HG03575 (cell line): ENCODE data around the gene FOXD4L3.
"Not testable (repeated sequence)": the region's sequence is repeated elsewhere in the genome, so short reads cannot be mapped to it uniquely, and the experiment has no call there.

Experiments used
- ATAC-seq: cut with Tn5 transposase; IDR thresholded peaks from one replicate; pipeline ENCODE4 v1.9.1; 2021; ENCODE audit not compliant: unreplicated experiment, insufficient number of reproducible peaks, low FRiP score; ENCODE audit errors: extremely low read depth

FOXD4L3 gene

DNA sequence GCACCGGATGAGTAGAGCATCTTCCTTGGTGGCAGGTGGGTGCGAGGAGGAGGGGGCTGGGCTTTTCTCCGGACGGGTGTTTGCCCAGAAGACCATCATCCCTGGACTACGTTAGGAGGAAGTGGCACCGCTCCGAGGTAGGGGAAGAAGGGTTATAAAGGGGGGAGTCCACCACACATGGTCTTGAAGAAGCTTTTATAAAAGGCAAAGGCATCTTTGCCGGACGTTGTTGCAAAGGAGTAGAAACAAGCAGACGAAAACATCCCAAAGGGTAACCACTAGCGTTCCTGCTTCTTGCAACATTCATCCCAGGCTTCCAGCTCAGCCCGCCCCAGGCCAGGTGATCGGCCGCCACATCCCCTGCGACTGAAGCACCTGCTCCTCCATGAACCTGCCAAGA, at the start of gene FOXD4L3:
Gene FOXD4L3, plus strand, starts transcription at position 301 of the 400 bp plus-strand sequence. Its CDS starts 85 bp downstream, at position 386.
- ATAC-seq: not testable (repeated sequence)

DNA sequence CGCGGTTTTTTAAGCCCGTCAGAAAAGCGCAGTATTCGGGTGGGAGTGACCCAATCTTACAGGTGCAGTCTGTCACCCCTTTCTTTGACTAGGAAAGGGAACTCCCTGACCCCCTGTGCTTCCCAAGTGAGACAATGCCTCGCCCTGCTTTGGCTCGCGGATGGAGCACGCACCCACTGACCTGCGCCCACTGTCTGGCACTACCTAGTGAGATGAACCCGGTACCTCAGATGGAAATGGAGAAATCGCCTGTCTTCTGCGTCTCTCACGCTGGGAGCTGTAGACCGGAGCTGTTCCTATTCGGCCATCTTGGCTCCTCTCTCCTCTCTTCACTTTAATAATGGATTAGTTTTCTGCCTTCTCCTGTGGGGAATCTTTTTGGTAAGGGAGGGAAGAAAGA, 21.6 kb upstream of the FOXD4L3 start:
- ATAC-seq: not testable (repeated sequence)

GRCh38 chr9:68303771-68304170, 1.1 kb downstream of the FOXD4L3 start:
- ATAC-seq: not testable (repeated sequence)

- not testable (repeated sequence) for ATAC-seq
These were observed 1.5 kb downstream of the FOXD4L3 start for GRCh38 chr9:68304212-68304611.

DNA sequence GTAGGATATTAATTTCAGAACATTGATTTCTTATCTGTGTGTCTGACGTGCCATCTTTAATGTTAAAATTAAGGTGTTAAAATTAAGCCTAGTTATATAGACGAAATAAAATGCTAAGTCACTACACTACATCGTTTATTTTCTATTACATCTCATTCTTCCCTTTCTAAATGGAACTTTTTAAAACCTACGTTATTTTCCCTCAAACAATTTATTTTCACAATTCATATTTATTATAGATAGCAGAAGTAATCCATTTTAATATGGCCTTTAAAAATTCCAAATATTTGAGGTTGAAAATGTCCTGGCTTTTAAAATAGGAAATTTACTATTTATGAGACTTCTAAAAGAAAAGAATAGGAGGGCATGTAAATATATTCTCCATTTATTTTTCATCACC, 2.1 kb downstream of the FOXD4L3 start:
- not testable (repeated sequence) for ATAC-seq

DNA sequence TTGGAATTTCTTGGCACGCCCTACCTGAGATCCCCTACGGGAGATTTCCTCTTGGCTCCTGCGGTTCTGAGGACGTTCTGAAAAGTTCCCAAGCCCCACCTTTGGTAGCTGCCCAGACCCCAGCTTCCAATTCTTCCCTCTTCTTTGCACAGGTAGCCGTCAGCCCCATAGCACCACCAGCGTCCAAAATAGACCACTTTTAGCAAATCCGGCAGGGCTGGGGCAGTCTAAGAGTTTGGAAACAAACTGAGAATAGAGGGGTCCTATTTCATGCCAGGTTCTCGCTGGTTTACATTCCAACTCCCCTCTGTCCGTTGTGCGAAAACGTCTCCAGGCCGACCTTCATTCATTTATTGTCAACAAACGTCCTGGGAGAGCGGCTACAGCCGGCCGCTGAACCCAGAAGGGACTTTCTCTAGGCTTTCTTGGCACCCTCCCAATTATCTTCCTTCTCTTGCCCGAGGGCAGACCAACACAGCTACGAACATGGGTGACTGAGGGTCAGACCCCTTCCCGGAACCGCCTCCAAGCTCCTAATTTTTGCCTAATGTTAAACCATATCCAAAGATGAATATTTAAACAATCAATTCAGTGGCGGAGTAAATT, 3.1 kb downstream of the FOXD4L3 start:
- ATAC-seq: not testable (repeated sequence)

DNA sequence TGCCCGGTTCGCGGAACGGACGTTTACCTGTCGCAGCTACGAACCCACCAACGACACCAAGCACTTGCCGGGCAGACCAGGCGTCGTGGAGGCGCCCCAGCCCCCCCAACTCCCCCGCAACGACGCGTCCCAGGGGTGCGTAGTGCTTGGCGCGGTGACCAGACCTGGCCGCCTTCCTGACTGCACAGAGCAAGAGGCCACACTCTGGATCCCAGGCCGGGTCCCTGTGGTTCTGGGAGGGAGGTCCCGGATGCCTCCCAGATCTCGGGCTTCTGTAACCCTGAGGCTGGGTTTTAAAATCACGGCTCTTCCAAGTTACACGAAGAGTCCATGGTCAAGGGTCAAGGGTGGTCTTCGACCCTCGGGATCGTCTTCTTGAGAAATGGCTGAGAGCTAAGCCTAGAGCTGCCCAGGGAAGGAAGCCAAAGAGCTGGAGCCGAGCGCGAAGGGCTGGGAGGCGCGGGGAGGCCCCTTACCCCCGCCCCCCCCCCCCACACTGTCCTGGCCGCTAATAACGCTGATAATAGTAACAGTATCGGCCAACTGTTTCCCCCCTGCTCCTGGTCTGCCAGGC, 3.8 kb downstream of the FOXD4L3 start:
- ATAC-seq: not testable (repeated sequence)

DNA sequence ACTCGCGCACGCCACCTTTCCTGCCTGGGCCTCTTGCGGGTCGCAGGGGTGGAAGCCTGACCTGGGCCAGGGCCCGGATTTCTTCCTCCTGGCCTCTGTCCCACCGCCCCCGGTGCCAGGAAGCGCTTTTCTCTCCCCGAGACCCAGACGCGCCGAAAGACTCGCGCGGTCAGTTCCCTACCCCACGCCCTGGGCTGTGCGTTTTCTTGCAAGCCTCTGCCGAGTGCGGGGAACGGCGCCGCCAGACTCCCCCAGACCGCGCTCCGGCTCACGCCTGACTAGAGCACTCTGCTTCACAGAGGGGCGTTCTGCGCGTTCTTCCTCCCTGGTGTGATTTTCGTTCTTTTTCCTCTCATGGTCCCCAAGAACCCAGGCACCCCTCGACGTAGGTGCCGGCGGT, 4.5 kb downstream of the FOXD4L3 start:
- ATAC-seq: not testable (repeated sequence)

DNA sequence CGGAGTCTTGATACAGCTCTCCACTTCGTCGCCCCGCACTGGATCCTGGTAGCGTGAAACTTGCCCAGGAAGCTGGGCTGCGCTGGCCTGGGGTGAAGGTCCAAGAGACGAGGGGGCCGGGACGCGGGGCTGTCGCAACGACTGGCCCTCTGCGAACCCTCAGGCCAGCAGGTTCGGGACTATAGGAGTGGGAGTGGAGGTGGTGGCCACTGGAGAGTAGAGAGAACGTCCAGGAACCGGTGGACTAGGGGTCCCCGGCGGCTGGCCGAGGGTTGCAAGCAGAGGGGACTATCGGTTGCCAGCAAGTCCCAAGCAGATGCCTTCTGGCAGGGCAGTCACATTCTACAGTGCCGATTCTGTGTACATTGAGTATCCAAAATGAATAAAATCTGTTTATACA, 5.0 kb downstream of the FOXD4L3 start:
- not testable (repeated sequence) for ATAC-seq

DNA sequence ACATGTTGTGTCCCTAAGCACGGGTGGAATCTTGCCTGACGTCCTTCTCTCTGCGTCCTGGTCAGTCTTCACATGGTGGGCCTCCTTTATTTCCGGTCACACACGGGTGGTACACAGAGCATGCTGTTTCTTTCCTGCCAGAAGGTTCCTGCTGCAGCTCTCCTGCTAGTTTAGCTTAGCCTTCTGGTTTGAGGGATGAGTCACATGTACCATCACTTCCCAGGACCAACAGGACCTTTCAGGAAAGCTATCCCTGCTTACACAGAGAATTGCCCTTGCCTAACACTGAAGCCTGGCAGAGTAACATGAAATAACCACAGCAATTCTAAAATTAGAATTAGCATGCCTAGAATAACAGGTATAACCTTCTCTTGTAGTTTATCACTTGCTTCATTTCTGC, 8.5 kb downstream of the FOXD4L3 start:
- ATAC-seq: not testable (repeated sequence)

GRCh38 chr9:68318209-68318608, 15.5 kb downstream of the FOXD4L3 start:
- not testable (repeated sequence) for ATAC-seq

DNA sequence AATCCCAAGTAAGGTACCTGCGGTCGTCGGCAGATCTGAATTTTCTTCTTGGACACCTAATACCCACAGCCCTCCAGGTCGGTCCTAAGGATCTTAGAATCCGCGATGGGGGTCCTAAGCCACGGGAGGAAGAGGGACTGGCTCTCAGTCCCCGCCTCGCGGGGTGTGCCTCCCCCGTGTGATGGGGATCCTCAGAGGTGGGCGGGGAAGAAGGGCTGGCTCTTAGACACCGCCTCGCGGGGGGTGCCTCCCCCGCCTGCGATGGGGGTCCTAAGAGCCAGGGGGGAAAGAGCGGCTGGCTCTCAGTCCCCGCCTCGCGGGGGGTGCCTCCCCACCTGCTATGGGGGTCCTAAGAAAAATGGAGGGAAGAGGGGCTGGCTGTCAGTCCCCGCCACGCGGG, 21.1 kb downstream of the FOXD4L3 start:
- ATAC-seq: not testable (repeated sequence)

DNA sequence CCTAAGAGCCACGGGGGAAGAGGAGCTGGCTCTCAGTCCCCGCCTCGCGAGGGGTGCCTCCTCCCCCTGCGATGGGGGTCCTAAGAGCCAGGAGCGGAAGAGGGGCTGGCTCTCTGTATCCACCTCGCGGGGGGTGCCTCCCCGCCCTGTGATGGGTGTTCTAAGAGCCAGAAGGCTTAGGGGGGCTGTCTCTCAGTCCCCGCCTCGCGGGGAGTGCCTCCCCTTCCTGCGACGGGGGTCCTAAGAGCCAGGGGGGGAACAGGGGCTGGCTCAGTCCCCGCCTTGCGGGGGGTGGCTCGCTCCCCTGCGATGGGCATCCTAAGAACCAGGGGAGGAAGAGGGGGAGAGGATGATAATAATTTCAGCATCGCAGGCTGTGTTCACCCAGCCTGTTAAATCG, 21.9 kb downstream of the FOXD4L3 start:
- ATAC-seq: not testable (repeated sequence)

DNA sequence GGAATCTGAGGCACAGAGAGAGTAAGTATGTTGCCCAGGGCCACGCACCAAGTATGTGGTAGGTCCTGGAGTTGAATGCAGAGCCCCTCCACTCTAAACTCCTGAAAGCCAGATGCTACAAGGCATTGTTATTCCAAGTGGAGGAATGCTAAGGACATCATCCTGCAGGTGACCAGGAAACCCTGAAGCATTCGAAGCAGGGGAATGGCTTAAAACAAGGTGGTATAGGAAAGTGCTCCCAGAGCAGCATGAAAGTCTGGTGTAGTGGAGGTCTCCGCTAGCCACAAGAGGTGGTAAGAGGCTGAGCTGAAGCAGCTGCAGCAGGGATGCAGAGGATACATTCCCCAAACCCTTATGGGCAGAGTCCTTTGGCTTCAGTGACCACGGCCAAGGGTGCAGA, 26.4 kb downstream of the FOXD4L3 start:
- ATAC-seq: not testable (repeated sequence)

GRCh38 chr9:68330531-68331173, 28.0 kb downstream of the FOXD4L3 start:
- ATAC-seq: not testable (repeated sequence)

DNA sequence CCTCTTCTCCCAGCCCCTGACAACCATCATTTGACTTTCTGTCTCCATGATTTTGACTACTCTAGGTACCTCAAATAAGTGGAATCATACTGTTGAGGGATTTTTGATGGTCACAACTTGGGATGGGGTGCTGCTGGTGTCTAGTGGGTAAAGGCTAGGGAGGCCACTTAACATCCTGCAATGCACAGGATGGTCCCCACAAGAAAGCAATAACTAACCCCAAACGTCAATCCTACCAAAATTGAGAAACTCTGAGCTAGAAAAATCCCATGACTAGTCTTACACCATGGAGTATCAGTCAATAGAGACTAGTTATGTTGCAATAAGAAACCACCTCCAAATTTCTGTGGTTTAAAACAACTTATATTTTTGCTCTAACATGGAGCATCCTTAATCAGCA, 29.5 kb downstream of the FOXD4L3 start:
- ATAC-seq: not testable (repeated sequence)

GRCh38 chr9:68335935-68336334, 33.3 kb downstream of the FOXD4L3 start:
- not testable (repeated sequence) for ATAC-seq

GRCh38 chr9:68336639-68337339, 34.1 kb downstream of the FOXD4L3 start:
- not testable (repeated sequence) for ATAC-seq

DNA sequence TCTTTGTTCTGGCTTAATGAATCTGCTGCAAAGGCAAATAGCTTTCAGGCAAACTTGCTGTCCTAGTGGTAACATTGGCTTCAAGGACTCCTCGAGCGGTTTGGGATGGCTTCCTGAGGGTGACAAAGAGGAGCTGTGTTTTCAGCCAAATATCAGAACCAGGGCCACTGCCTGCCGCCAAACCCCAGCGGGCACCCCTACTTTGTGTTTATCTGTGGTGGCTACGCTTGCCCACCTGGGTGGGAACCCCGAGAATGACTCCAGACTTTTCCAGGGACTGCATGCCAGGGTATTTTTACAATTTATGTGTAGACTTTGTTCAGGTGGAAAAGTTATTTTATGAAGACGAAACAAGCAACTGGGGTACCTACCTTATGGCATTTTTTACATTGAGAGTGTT, 35.3 kb downstream of the FOXD4L3 start:
- not testable (repeated sequence) for ATAC-seq
